ENCODE measurements around the gene CHMP4A.

Gene CHMP4A

GRCh38 chr14:24179961-24180796 lies 33.1 kb downstream of the CHMP4A start:
- no peak for DNase-seq (ENCODE audit: low read depth in 3 of 3, low spot score in 1 of 3)

DNA sequence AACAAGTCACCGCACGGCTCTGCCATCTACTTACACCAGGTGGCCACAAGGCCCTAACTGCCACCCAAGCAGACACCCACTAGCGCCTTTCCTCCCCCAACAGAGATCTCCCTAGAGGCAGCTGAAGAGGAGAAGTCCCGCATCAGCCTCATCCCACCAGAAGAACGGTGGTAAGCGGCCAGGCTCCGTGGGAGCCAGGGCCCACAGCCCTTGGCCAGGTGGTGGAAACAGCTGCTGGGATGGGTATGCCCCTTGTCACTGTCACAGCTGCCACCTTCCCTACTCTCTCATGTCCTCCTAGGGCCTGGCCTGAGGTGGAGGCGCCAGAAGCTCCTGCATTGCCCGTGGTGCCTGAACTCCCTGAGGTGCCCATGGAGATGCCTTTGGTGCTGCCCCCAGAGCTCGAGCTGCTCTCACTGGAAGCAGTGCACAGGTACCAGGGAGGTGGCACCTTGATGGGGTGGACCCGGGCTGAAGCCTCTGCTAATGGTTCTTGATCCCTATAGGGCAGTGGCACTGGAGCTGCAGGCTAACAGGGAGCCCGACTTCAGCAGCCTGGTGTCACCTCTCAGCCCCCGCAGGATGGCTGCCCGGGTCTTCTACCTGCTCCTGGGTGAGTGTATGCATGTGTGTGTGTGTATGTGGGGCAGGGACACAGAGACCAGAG lies 33.9 kb downstream of the CHMP4A start:
- no peak for DNase-seq (ENCODE audit: low read depth in 3 of 3, low spot score in 1 of 3)

GRCh38 chr14:24178399-24179178 lies 34.7 kb downstream of the CHMP4A start:
- no peak for DNase-seq (ENCODE audit: low read depth in 3 of 3, low spot score in 1 of 3)

GRCh38 chr14:24177891-24178290 lies 35.4 kb downstream of the CHMP4A start:
- no peak for DNase-seq (ENCODE audit: low read depth in 3 of 3, low spot score in 1 of 3)

GRCh38 chr14:24177041-24177825 lies 36.1 kb downstream of the CHMP4A start:
- DNase-seq (ENCODE audit: low read depth in 3 of 3, low spot score in 1 of 3), result no peak

GRCh38 chr14:24176599-24176998 lies 36.7 kb downstream of the CHMP4A start:
- DNase-seq (ENCODE audit: low read depth in 3 of 3, low spot score in 1 of 3), result no peak

DNA sequence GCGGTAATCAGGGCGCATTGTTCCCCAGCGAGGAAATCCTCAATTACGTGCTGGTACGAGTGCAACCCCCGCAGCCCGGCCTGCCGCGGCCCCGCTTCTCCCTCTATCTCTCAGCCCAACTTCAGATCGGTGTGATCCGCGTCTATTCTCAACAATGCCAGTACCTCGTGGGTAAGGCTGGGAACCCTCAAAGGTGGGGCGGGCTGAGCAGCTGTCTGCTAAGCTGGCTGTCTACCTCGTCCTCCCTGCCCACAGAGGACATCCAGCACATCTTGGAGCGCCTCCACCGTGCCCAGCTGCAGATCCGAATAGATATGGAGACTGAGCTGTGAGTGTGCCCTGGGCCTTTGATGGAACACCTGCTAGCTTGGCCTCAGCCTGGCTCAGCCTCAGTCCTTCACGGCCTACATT lies 40.4 kb downstream of the CHMP4A start:
- DNase-seq (ENCODE audit: low read depth in 3 of 3, low spot score in 1 of 3), result no peak

- DNase-seq (ENCODE audit: low read depth in 3 of 3, low spot score in 1 of 3), result no peak
These were observed 40.9 kb downstream of the CHMP4A start for GRCh38 chr14:24172261-24172860.

GRCh38 chr14:24171422-24172260 lies 41.6 kb downstream of the CHMP4A start, which contains the start of gene REC8:
REC8 (plus strand) TSS chr14:24172080; CDS start chr14:24172553, 473 bp downstream.
- peak; percentile 29 to 41 (median 31) for DNase-seq (ENCODE audit: low read depth in 3 of 3, low spot score in 1 of 3)

DNA sequence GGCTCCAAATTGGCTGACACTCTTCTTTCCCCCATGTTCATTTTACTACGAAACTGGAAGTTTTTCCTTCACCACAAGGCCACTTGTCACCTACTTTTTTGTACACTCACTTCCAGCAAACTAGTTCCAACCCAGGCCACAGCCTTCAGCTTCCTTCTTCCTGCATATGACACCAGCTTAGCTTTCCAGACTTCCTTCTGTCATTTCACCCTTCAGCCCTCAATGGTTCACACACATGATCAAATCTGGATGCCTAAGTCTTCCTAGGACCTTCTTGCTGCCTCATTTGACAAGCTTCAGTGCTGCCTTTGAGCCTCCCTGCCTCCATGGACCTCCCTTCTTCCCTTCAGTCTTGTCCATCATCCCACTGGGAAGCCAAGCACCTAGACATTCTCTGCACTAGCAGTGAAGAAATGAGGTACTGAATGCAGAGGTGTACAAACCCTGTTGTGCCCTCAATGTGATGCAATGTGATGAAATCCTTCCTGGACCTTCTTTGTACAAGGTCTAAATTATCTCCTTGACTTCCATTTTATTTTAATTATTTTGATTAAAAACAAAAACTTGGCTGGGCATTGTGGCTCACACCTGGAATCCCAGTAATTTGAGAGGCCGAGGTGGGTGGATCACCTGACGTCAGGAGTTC lies 45.7 kb downstream of the CHMP4A start:
- no peak for DNase-seq (ENCODE audit: low read depth in 3 of 3, low spot score in 1 of 3)

- no peak for DNase-seq (ENCODE audit: low read depth in 3 of 3, low spot score in 1 of 3)
These were observed 47.5 kb downstream of the CHMP4A start for GRCh38 chr14:24165785-24166184.

- no peak for DNase-seq (ENCODE audit: low read depth in 3 of 3, low spot score in 1 of 3)
These were observed 48.7 kb downstream of the CHMP4A start for GRCh38 chr14:24164518-24164991.

DNA sequence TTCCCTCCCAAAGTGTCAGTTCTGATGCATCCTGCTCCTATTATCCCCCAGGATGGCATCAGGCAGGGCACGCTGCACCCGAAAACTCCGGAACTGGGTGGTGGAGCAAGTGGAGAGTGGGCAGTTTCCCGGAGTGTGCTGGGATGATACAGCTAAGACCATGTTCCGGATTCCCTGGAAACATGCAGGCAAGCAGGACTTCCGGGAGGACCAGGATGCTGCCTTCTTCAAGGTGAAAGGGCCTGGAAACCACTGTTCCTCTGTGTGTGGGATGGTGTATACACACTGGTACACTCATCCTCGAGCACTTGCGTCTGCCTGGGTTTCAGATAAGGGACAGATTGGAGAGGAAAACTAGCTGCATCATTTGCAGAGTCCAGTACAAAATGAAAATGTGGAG lies 51.2 kb downstream of the CHMP4A start:
- DNase-seq (ENCODE audit: low read depth in 3 of 3, low spot score in 1 of 3), result no peak

- peak; percentile 95 to 99 (median 99) for DNase-seq (ENCODE audit: low read depth in 3 of 3, low spot score in 1 of 3)
These were observed 52.2 kb downstream of the CHMP4A start, which contains the start of gene IRF9 for GRCh38 chr14:24160850-24161804. IRF9 (plus strand) TSS chr14:24161265; CDS start chr14:24162145, 880 bp downstream.

- no peak for DNase-seq (ENCODE audit: low read depth in 3 of 3, low spot score in 1 of 3)
These were observed 52.8 kb downstream of the CHMP4A start for GRCh38 chr14:24160499-24160849.

GRCh38 chr14:24159777-24160498 lies 53.4 kb downstream of the CHMP4A start:
- no peak for DNase-seq (ENCODE audit: low read depth in 3 of 3, low spot score in 1 of 3)
